NCI-H1694 (cell line): ENCODE measurements around the gene GAS7.
"Not testable (repeated sequence)": the region's sequence is repeated elsewhere in the genome, so short reads cannot be mapped to it uniquely, and the experiment has no call there.

Experiments used
- DNase-seq: peaks from one replicate; lab custom pipeline; 2025; lab: John Stamatoyannopoulos, UW

The GAS7 gene

GRCh38 chr17:10021272-10021984 is 177.0 kb downstream of the GAS7 start:
- no peak for DNase-seq

- no peak for DNase-seq
Observed at GRCh38 chr17:10019941-10020451, 178.4 kb downstream of the GAS7 start.

- no peak for DNase-seq
Observed at GRCh38 chr17:10018461-10018891, 179.9 kb downstream of the GAS7 start.

GRCh38 chr17:10016958-10017570 is 181.3 kb downstream of the GAS7 start:
- not testable (repeated sequence) for DNase-seq

DNA sequence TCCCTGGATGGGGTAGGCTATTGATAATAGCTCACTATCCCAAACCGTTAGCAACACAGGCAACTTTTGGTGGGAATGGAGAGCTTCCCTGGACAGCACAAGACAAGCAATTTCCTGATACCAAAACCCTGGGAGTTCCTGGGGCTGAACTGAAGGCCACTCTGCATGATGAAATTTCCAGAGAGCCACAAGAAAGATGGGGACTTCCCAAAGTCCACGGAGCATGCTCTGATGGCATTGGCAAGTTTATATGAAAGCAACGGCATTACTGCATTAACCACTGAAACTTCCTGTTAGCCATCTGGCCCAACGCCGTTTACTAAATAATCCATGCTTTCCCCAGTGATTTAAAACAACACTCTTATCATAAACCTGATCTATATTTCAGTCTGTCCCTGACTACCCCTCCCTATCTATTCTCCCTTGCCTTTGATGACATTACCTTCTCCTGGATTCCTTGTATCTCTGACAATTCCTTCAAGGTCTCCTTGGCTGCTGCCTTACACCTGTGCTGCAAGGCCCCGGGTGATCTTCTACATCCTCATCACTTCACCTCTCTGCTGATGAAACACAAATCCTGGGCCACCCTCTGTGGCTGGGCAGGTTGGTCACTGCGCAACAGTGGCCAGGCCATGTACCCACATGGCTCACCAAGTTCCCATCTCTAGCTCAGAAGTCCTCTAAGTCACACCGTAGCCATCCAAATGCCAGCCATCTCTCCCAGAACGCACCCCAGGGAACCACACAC is 184.9 kb downstream of the GAS7 start:
- no peak for DNase-seq

- no peak for DNase-seq
Observed at GRCh38 chr17:10010752-10011151, 187.7 kb downstream of the GAS7 start.

- DNase-seq: no peak
Observed at GRCh38 chr17:10003705-10004104, 194.7 kb downstream of the GAS7 start.

DNA sequence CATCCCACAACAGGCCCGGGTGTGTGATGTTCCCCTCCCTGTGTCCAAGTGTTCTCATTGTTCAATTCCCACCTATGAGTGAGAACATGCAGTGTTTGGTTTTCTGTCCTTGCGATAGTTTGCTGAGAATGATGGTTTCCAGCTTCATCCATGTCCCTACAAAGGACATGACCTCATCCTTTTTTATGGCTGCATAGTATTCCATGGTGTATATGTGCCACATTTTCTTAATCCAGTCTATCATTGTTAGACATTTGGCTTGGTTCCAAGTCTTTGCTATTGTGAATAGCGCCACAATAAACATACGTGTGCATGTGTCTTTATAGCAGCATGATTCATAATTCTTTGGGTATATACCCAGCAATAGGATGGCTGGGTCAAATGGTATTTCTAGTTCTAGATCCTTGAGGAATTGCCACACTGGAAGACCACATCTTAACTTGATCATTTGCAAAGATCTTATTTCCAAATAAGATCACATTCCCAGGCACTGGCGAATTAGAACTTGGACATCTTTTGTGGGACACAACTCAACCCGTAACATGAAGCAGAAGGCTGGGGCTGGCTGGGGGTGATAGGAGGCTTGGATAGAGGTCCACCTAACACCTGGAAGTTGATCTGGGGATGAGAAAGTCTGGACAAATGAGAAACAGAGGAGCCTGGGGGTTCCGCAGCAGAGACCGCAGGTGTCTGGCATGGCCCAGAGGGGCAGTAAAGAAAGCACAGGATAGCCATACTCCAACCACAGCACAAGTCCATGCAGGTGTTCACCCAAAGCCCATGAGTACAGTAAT is 195.6 kb downstream of the GAS7 start:
- not testable (repeated sequence) for DNase-seq

DNA sequence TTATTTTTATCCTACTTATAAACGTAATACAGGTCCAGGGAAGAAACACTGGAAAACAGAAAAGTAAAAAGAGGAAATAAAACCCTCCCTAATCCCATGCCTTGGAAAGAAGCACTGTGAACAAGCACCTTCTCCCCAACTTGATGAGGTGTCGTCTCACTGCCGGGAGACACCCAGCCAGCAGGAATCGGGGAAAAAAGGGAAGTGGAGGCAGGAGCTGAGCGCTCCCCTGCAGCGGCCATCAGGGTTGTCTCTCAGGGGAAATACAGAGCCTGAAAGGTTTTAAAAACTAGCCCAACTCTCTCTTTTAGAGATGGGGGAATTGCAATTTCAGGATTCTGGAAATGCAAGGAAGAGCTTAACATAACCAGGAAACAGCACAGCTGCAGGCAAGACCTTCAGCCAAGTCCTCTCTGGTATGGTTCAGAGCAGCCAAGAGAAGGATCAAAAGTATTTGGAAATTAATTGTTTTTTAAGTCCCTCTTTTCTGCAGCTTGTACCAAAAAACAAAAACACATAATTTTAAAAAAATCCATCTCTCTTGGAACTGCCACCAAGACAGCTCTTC is 197.0 kb downstream of the GAS7 start:
- no peak for DNase-seq

GRCh38 chr17:9999919-10000695 is 198.3 kb downstream of the GAS7 start:
- DNase-seq: no peak

DNA sequence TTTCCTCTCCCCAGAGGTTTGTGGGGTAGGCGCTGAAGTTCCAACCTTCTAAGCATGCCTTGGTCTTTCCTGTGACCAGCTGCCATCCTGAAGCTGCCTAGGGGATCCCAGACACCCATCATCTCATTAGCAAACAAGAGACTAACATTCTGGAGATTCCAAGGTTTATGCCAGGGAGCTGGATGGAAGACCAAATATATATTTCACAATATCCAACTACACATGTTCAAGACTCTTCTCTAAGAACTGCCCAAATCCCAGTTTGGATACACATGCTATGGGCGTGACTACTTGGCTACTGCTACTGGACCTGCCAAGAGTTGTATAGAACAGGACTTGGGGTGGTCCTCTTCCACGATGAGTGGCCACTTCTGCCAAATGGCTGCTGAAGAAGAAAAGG is 200.3 kb downstream of the GAS7 start:
- DNase-seq: no peak

GRCh38 chr17:9994761-9995160 is 203.6 kb downstream of the GAS7 start:
- DNase-seq: no peak

DNA sequence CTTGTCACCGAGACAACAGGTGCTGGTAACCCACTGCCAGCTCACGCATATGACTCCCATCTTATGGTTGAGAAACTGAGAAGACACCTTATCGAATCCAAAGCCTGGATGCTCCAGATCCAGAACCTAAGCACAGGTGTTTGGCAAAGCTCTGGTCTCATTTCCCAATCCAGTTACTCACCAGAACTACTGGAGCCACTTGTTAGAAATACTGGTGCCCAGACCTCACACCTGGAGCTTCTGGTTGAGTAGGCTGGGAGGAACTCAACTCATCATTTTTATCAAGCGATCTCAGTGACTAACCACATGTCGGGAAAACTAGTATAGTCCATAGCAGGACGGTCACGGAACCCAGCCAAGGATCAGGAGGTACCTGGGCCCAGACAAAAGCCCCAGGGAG is 206.6 kb downstream of the GAS7 start:
- DNase-seq: no peak

DNA sequence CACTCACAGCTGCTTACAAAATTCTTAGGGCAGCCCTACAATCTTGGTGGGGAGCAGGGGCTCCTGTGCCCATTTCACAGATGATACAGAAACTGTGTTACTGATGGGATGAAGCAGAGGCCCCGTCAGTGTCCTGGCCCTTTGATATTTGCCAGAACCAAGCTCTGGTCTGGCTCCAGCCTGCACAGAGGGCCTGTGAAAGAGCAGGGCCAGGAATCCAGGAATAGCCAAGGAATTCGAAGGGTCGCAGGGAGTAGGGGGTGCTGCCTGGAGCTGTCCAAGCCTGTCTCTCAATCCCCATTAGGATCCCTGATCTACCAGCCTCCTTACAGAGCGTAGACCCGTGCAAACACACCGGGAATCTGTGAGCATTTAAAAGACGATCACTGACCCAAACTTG is 207.1 kb downstream of the GAS7 start:
- no peak for DNase-seq

- DNase-seq: no peak
Observed at GRCh38 chr17:9987779-9988585, 210.4 kb downstream of the GAS7 start.

DNA sequence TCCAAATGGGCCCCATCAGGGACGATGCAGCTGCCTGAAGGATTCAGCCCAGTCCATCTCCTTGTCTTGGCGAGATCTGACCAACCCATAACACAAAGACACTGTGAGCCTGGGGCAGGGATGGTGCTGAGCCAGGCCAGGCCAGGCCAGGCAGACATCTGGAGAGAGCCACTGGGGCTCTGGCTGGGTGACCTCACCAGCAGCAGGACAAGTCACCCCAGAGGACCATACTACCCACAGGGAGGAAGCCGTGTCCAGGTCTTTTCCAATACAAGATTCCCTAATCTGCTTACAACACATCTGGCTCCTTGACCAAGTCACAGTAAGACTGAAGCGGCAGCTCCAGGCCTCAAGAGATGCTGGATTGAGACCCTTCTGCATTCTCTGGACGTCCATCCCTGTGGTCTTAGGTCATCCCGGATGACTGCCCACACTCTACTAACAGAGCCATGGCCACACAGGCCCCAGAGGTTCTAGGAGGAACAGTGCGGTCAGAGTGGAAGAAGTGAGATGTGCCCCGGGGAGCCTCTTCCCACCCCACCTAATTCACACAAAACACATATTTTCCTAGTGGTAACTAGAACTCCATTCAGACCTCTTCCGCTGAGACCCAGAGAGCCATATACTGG is 211.5 kb downstream of the GAS7 start:
- DNase-seq: no peak

DNA sequence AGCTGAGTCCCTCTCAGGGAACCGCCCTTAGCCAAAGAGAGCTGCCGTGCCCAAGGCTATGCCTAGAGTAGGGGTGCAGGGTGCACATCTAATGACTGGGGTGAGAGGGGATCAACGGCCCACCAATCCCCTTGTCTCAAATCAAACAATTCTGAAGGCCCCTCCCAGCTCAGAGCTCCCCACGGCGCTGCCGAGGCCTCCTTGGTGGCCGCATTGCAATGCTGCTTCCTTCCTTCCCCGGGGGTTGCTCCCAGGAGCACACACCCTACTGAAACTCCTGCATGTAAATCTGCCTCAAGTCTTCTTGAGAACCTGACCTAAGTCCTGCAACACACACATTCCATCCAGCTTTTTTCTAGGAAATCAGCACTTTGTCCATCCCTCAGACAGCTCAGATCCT is 212.8 kb downstream of the GAS7 start:
- no peak for DNase-seq

DNA sequence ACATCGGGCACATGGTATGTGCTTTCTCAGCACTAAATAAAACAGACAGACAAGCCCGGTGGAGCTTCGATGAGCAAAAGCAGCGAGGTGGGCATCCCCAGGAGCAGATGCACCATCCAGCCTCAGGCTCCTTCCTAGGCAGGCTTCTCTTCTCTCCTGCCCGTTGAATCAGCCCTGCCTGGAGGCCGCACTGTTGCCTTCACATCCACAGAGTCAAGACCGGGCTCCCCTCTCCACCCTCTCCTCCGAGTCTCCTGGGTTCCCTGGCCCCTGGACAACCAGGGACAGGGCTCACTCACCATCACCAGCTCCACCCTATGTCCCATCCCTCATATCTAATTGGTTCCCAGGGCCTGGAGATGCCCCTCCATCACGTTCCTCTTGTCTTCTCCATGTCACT is 213.6 kb downstream of the GAS7 start:
- DNase-seq: no peak

- DNase-seq: no peak
Observed at GRCh38 chr17:9982159-9982558, 216.2 kb downstream of the GAS7 start.
